K562 (cell line): ENCODE measurements around the gene RNH1. TPM values are rescaled to one million over a fixed set of nuclear protein-coding genes. Genes with fewer than 3 reads are reported as not detected.

ENCODE experiments used
- ATAC-seq: fragments of 200-7000 bp; cut with Tn5 transposase; 3 replicates; pipeline ENCODE4 v1.9.1; 2020; ENCODE audit warnings: moderate library complexity
- BruUV-seq: library from RNA; stranded (reverse); fragments of 400-500 nt; replicated peaks from 2 replicates; lab custom pipeline; 2021; lab: Mats Ljungman, UMichigan
- CTCF ChIA-PET: fragments of 300-600 bp; formaldehyde crosslinking; extraction: SDS; loops from one replicate; lab custom pipeline; 2021; ENCODE audit warnings: low intra/inter-chr PET ratio; lab: Yijun Ruan, JAX
- POLR2A ChIA-PET: fragments of 300-600, 350-650 bp; sonication (Branson Sonifier 250); formaldehyde crosslinking; extraction: SDS; loops from one replicate; lab custom pipeline; 2021; ENCODE audit warnings: antibody characterized with exemption, inconsistent platforms; lab: Yijun Ruan, JAX
- DNase-seq, 4 experiments: peaks; one replicate each; pipeline versions ENCODE4 v3.0.0 to v3.0.0-alpha.2; 2011 to 2018; ENCODE audit warnings: low spot score in 3 of 4, mixed read lengths in 3 of 4; ENCODE audit errors: extremely low read depth in 1 of 4
- FAIRE-seq: peaks from 2 replicates; lab custom pipeline; 2011; peaks lifted over from hg19 to GRCh38; lab: Jason Lieb, UNC
- H2AFZ ChIP-seq: 2 replicates; pipeline ENCODE4 v1.6.0; 2011; ENCODE audit warnings: low read depth, low read length, control low read depth, inconsistent platforms
- H3K27ac ChIP-seq: fragments of 200-600 bp; 3 replicates; pipeline ENCODE4 v1.8.0; 2011; ENCODE audit warnings: low read depth, mild to moderate bottlenecking, control low read depth, inconsistent platforms, low read length, moderate library complexity, mixed read lengths; ENCODE audit errors: extremely low read depth
- H3K27me3 ChIP-seq, 2 experiments: fragments of 300-600 bp in 1 of 2; 2 replicates in 1 of 2; 3 replicates in 1 of 2; pipeline versions ENCODE4 v1.6.0 to v1.8.0; 2011; ENCODE audit warnings: inconsistent platforms in 2 of 2, low read length in 2 of 2, mild to moderate bottlenecking in 1 of 2, mixed read lengths in 1 of 2, moderate library complexity in 1 of 2; ENCODE audit not compliant: control insufficient read depth in 2 of 2, insufficient read depth in 2 of 2
- H3K36me3 ChIP-seq: fragments of 300-600 bp; 3 replicates; pipeline ENCODE4 v1.8.0; 2011; ENCODE audit warnings: mild to moderate bottlenecking, low read length, inconsistent platforms; ENCODE audit not compliant: control insufficient read depth, insufficient read depth
- H3K4me1 ChIP-seq, 2 experiments: fragments of 200-600 bp in 1 of 2; replicated peaks in 1 of 2; 2 replicates in 1 of 2; 3 replicates in 1 of 2; pipeline versions ENCODE4 v1.5.1 to v1.8.0; 2011; ENCODE audit warnings: inconsistent platforms in 2 of 2, low read length in 2 of 2, mild to moderate bottlenecking in 1 of 2, mixed read lengths in 1 of 2, moderate library complexity in 1 of 2; ENCODE audit not compliant: control insufficient read depth in 2 of 2, insufficient read depth in 2 of 2
- H3K4me2 ChIP-seq: 2 replicates; pipeline ENCODE4 v1.6.1; 2011; ENCODE audit warnings: low read length, control low read depth, inconsistent platforms, mixed read lengths; ENCODE audit not compliant: insufficient read depth
- H3K4me3 ChIP-seq: fragments of 200-600 bp; sonication (generic), shearing (Covaris generic); 2 replicates; pipeline ENCODE4 v1.5.1; 2016; ENCODE audit warnings: control low read depth, inconsistent platforms
- H3K79me2 ChIP-seq: fragments of 200-600 bp; 3 replicates; pipeline ENCODE4 v1.8.0; 2011; ENCODE audit warnings: low read length, inconsistent platforms; ENCODE audit not compliant: control insufficient read depth, insufficient read depth
- H3K9ac ChIP-seq, 2 experiments: 2 replicates each; pipeline versions ENCODE4 v1.6.0 to v1.6.1; 2011; ENCODE audit warnings: low read depth in 2 of 2, low read length in 2 of 2, control low read depth in 1 of 2, inconsistent platforms in 1 of 2, mild to moderate bottlenecking in 1 of 2, mixed read lengths in 1 of 2; ENCODE audit not compliant: insufficient read depth in 1 of 2
- H3K9me1 ChIP-seq: one replicate; pipeline ENCODE4 v1.6.0; 2011; ENCODE audit warnings: inconsistent platforms, mild to moderate bottlenecking, low read length, moderate library complexity; ENCODE audit not compliant: control insufficient read depth, insufficient read depth
- H3K9me3 ChIP-seq: replicated peaks from 2 replicates; pipeline ENCODE4 v1.5.1; 2011; ENCODE audit warnings: low read depth, low read length, inconsistent platforms; ENCODE audit not compliant: control insufficient read depth, insufficient read depth
- H4K20me1 ChIP-seq: replicated peaks from 2 replicates; pipeline ENCODE4 v1.6.1; 2011; ENCODE audit warnings: low read length, inconsistent platforms, mixed read lengths; ENCODE audit not compliant: control insufficient read depth, insufficient read depth
- CEBPG ChIP-seq, 3 experiments: fragments of 200-800 bp in 1 of 3; sonication (Bioruptor generic) in 1 of 3; sonication (generic) in 1 of 3; formaldehyde crosslinking in 1 of 3; IDR thresholded peaks in 2 of 3; conservative IDR thresholded peaks in 1 of 3; 2 replicates each; pipeline versions ENCODE4 v1.6.1 to v1.8.0; 2016 to 2022; ENCODE audit warnings: missing compliant biosample characterization in 2 of 3, missing genetic modification characterization in 2 of 3, mild to moderate bottlenecking in 1 of 3, missing genetic modification reagents in 1 of 3
- ETV6 ChIP-seq, 3 experiments: fragments of 150-350 bp in 1 of 3; sonication (generic) in 1 of 3; formaldehyde crosslinking in 1 of 3; IDR thresholded peaks; 2 replicates each; pipeline versions ENCODE4 v1.6.1 to v1.8.0; 2014 to 2022; ENCODE audit warnings: borderline replicate concordance in 2 of 3, low read depth in 2 of 3, antibody characterized with exemption in 1 of 3, low read length in 1 of 3, mild to moderate bottlenecking in 1 of 3, missing genetic modification reagents in 1 of 3
- MBD1 ChIP-seq: fragments of 250-450 bp; sonication (Bioruptor Pico); IDR thresholded peaks from 2 replicates; pipeline ENCODE4 v1.8.0; 2022; ENCODE audit warnings: inconsistent platforms
- NR2C1 ChIP-seq, 2 experiments: fragments of 450-650 bp; IDR thresholded peaks; 2 replicates each; pipeline ENCODE4 v1.6.1; 2017; ENCODE audit warnings: mild to moderate bottlenecking in 2 of 2, antibody characterized with exemption in 1 of 2, inconsistent platforms in 1 of 2, missing compliant biosample characterization in 1 of 2, missing genetic modification characterization in 1 of 2
- SP2 ChIP-seq: IDR thresholded peaks from 2 replicates; pipeline ENCODE4 v1.6.1; 2011; ENCODE audit warnings: mild to moderate bottlenecking, low read depth, low read length, moderate library complexity; ENCODE audit not compliant: poor library complexity, severe bottlenecking; ENCODE audit errors: extremely low read depth
- TAF15 ChIP-seq: fragments of 200-400 bp; formaldehyde crosslinking; IDR thresholded peaks from 2 replicates; pipeline ENCODE4 v1.6.1; 2017; ENCODE audit warnings: mild to moderate bottlenecking, low read depth, low read length, moderate library complexity
- U2AF2 ChIP-seq: fragments of 200-400 bp; formaldehyde crosslinking; optimal IDR thresholded peaks from 2 replicates; pipeline ENCODE3; 2017; ENCODE audit warnings: low read depth, mild to moderate bottlenecking, low read length
- ZNF134 ChIP-seq: fragments of 250-450 bp; sonication (Bioruptor Pico); conservative IDR thresholded peaks from 2 replicates; pipeline ENCODE4 v1.4.0; 2020
- ZNF668 ChIP-seq: fragments of 250-450 bp; sonication (Bioruptor Pico); IDR thresholded peaks from 2 replicates; pipeline ENCODE4 v1.8.0; 2022; ENCODE audit warnings: mild to moderate bottlenecking, inconsistent platforms
- WGBS: fragments of 100-300 bp; shearing (Covaris generic); methylation state at CpG from one replicate; pipeline ENCODE4 v1.1.6; 2016; ENCODE audit warnings: low coverage, mixed read lengths; ENCODE audit not compliant: insufficient coverage; ENCODE audit errors: missing lambda C conversion rate; 5-methylcytosine and 5-hydroxymethylcytosine counted together
- in situ Hi-C: fragments of 300-500 bp; cut with MboI; formaldehyde crosslinking; loops from 4 replicates; pipeline ENCODE4 v1.15.0; 2018; ENCODE audit warnings: inconsistent platforms, mixed read lengths
- intact Hi-C: fragments of 100-400 bp; cut with micrococcal nuclease; formaldehyde crosslinking; loops from 2 replicates; pipeline ENCODE4 v1.14.2; 2022
- polyA plus RNA-seq, 8 experiments: library from polyadenylated mRNA; depleted of rRNA in 4 of 8; stranded (reverse) in 5 of 8; unstranded in 3 of 8; fragments of >200 nt; fragmentation: Nextera tagmentation in 2 of 8; fragmentation: Illumina TruSeq in 1 of 8; extraction: Ambion mirVana in 2 of 8; extraction: Trizol in 1 of 8; gene quantifications; 2 replicates each; pipeline versions ENCODE4 v1.2.1 to v1.2.3, GENCODE V29; 2011 to 2014; ENCODE audit warnings: inconsistent platforms in 1 of 8, missing spikeins in 1 of 8
- total RNA-seq, 7 experiments: library from RNA; depleted of rRNA in 6 of 7; stranded (reverse); fragments of >200 nt in 6 of 7; fragmentation: Illumina TruSeq in 2 of 7; extraction: Trizol in 2 of 7; gene quantifications; 2 replicates each; pipeline versions ENCODE4 v1.2.1 to v1.2.3, GENCODE V29; 2011 to 2021; ENCODE audit warnings: low replicate concordance in 1 of 7
- TF ChIP-seq, protein P1 (sequence below), 2 experiments: fragments of 450-650 bp; IDR thresholded peaks; 2 replicates each; pipeline ENCODE4 v1.6.1; 2016
- TF ChIP-seq, protein P2 (sequence below): sonication (generic); formaldehyde crosslinking; IDR thresholded peaks from 2 replicates; pipeline ENCODE4 v1.8.0; 2022; ENCODE audit warnings: missing genetic modification reagents, mild to moderate bottlenecking, moderate library complexity, borderline replicate concordance
- TF ChIP-seq, protein P3 (sequence below): fragments of 450-650 bp; IDR thresholded peaks from 2 replicates; pipeline ENCODE4 v1.6.1; 2016

RNH1 gene
- total and polyA plus RNA-seq, 9 of the 15 experiments (the other 6 are each of a cell fraction or from before 2014, with no cell fraction given) = 2.5 to 160 (median 44.3) TPM

GRCh38 chr11:450809-451451 lies 56.1 kb downstream of the RNH1 start:
- in situ Hi-C loops = loop anchor here (5.0 kb wide), 1 partner anchor 51 kb away; no protein-coding TSS in a partner anchor
- FAIRE-seq = peak; percentile 89
- TF ChIP-seq TAF15 (no peak), SP2 (no peak), ETV6 (IDR thresholded peaks at IDR 0.05; ENCODE audit: borderline replicate concordance in 1 of 2, low read depth in 2 of 2, low read length in 1 of 2) (no peak), ETV6 (CRISPR knock-in tag; IDR thresholded peaks at IDR 0.05; ENCODE audit: borderline replicate concordance) (no peak), U2AF2 (no peak), ZNF668 (CRISPR knock-in tag) (no peak), MBD1 (CRISPR knock-in tag) (no peak), CEBPG (CRISPR knock-in tag; IDR thresholded peaks at IDR 0.05) (no peak; the same call in 1 of the 2 replicates), CEBPG (tag; conservative IDR thresholded peaks at IDR 0.05 in 1 of 2, IDR thresholded peaks at IDR 0.05 in 1 of 2) (no peak), ZNF134 (CRISPR knock-in tag) (no peak), NR2C1 (IDR thresholded peaks at IDR 0.05) (no peak), NR2C1 (tag; IDR thresholded peaks at IDR 0.05) (no peak)
- TF ChIP-seq, protein P1, sequence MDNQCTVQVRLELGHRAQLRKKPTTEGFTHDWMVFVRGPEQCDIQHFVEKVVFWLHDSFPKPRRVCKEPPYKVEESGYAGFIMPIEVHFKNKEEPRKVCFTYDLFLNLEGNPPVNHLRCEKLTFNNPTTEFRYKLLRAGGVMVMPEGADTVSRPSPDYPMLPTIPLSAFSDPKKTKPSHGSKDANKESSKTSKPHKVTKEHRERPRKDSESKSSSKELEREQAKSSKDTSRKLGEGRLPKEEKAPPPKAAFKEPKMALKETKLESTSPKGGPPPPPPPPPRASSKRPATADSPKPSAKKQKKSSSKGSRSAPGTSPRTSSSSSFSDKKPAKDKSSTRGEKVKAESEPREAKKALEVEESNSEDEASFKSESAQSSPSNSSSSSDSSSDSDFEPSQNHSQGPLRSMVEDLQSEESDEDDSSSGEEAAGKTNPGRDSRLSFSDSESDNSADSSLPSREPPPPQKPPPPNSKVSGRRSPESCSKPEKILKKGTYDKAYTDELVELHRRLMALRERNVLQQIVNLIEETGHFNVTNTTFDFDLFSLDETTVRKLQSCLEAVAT (IDR thresholded peaks at IDR 0.05) = peak in 1 of 2 experiments; percentile 44; a peak in 1 of 4 replicates
- TF ChIP-seq, protein P2, sequence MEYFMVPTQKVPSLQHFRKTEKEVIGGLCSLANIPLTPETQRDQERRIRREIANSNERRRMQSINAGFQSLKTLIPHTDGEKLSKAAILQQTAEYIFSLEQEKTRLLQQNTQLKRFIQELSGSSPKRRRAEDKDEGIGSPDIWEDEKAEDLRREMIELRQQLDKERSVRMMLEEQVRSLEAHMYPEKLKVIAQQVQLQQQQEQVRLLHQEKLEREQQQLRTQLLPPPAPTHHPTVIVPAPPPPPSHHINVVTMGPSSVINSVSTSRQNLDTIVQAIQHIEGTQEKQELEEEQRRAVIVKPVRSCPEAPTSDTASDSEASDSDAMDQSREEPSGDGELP (CRISPR knock-in tag) = peak; percentile 79; the same call in 1 of the 2 replicates
- TF ChIP-seq, protein P3, sequence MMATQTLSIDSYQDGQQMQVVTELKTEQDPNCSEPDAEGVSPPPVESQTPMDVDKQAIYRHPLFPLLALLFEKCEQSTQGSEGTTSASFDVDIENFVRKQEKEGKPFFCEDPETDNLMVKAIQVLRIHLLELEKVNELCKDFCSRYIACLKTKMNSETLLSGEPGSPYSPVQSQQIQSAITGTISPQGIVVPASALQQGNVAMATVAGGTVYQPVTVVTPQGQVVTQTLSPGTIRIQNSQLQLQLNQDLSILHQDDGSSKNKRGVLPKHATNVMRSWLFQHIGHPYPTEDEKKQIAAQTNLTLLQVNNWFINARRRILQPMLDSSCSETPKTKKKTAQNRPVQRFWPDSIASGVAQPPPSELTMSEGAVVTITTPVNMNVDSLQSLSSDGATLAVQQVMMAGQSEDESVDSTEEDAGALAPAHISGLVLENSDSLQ = peak; percentile 40; the same call in 1 of the 2 replicates

More at GRCh38 chr11:450809-451451, 56.1 kb downstream of the RNH1 start:
- 2% methylated on average over 36 of the region's 46 CpGs for WGBS
- Histone ChIP-seq H3K9ac (peak overlapping the region; percentile 93 to 100), H3K4me3 (peak overlapping the region; percentile 99), H3K27me3 (no peaks in the 10 kb centered on the region), H2AFZ (peak overlapping the region; percentile 12; the same call in 1 of the 2 replicates), H3K4me2 (peak overlapping the region; percentile 82), H3K27ac (peak overlapping the region; percentile 92), H3K36me3 (peaks cover 47% of the 10 kb centered on the region; the same call in 2 of the 3 replicates), H3K9me1 (no peaks in the 10 kb centered on the region), H3K9me3 (no peaks in the 10 kb centered on the region), H4K20me1 (no peaks in the 10 kb centered on the region), H3K79me2 (peaks cover 75% of the 10 kb centered on the region), H3K4me1 (peaks cover 27 to 79% of the 10 kb centered on the region in 2 experiments; a peak in 4 of 5 replicates)
- intact Hi-C loops = no loop called here
- POLR2A ChIA-PET = interaction anchor here (0.6 to 2.0 kb wide), 3 partner anchors 10 to 134 kb away, joined by 3 to 16 read pairs (median 3); no protein-coding TSS in a partner anchor
- ATAC-seq (peak; percentile 29), DNase-seq (peak; percentile 45 to 83 (median 55))
- BruUV-seq = TSS peak; percentile 48
- CTCF ChIA-PET = interaction anchor here (0.6 kb wide), 1 partner anchor 274 kb away, joined by 3 read pairs; no protein-coding TSS in a partner anchor
